ENCODE data around the gene R3HDM2.

The R3HDM2 gene

DNA sequence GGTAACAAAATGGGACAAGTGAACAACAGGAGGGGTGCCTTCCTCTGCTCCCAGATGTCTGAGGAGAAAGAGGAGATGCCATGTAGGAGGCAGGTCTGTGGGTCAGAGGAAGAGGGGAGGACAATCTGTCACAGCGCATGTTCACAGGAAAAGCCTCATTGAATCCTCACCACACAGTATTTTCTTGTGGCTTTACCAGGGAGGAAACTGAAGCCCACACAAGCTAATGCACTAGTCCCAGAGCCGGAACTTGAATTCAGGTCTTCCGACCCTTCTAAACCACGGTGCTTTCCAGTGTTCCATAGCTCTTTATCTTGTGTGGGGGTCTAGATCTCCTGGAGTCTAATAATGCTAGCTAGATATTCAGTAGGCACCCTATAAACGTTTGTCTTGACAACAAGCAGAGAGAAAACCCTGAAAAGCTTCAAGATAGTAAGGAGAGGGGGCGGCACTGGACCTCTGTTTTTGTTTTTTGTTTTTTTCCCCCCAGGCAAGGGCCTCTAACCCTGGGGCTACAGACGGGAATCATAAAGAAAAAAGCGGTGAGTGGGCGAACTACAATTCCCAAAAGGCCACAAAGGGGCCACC lies 201.7 kb downstream of the R3HDM2 start:
- peak overlapping the region; percentile 97 to 99 for H3K4me3 Mint-ChIP-seq
- peaks cover 9 to 21% of the 10 kb centered on the region in 2 donors for H3K27me3 Mint-ChIP-seq
- peak overlapping the region; percentile 98 for H3K27ac Mint-ChIP-seq
- no peak for DNase-seq
- peak; percentile 6 to 13 for ATAC-seq (replicated peaks)
- peaks cover 39% of the 10 kb centered on the region in 2 donors for H3K36me3 Mint-ChIP-seq
- peaks cover 57 to 93% of the 10 kb centered on the region in 2 donors for H3K4me1 Mint-ChIP-seq
- no peaks in the 10 kb centered on the region for H3K9me3 Mint-ChIP-seq

- Mint-ChIP-seq H3K4me3 (peak overlapping the region; percentile 41 to 65), H3K9me3 (no peaks in the 10 kb centered on the region), H3K27ac (peak overlapping the region; percentile 43), H3K27me3 (peaks cover 25 to 37% of the 10 kb centered on the region in 2 donors), H3K36me3 (peaks cover 24 to 25% of the 10 kb centered on the region in 2 donors), H3K4me1 (peaks cover 56 to 93% of the 10 kb centered on the region in 2 donors)
- DNase-seq: no peak
- no peak for ATAC-seq (replicated peaks)
Measured at GRCh38 chr12:57227315-57228115, 203.3 kb downstream of the R3HDM2 start.

- H3K27ac Mint-ChIP-seq: peak overlapping the region; percentile 42
- H3K36me3 Mint-ChIP-seq: peaks cover 16 to 17% of the 10 kb centered on the region in 2 donors
- ATAC-seq (replicated peaks): no peak
- H3K9me3 Mint-ChIP-seq: no peaks in the 10 kb centered on the region
- H3K27me3 Mint-ChIP-seq: peaks cover 33 to 45% of the 10 kb centered on the region in 2 donors
- peak overlapping the region; percentile 67 to 76 for H3K4me3 Mint-ChIP-seq
- DNase-seq: no peak
- H3K4me1 Mint-ChIP-seq: peaks cover 52 to 93% of the 10 kb centered on the region in 2 donors
Measured at GRCh38 chr12:57226588-57227314, 204.1 kb downstream of the R3HDM2 start.

DNA sequence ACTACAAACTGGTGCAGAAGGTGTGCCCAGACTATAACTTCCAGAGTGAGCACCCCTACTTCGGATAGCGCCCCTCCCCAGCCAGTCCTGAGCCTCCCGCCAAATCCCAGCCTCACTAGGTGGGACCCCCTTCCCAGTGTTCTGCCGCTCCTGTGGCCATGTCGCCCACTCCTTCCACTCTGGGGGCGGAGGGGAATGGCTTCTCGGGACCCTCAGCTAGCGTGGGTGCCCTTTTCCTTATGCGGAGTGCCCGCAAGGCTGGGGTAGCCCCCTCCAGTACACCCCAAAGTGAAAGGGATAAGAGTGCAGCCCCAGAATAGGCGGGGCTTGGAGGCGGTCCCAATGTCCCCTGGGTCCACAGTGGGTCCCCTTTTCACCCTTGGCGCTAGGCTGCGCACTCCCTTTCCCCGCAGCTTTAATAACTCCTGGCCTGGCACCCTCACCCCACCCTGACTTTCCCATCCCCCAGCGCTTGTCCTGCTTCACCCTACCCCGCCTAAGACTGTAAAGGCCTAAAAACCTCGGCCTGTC lies 205.1 kb downstream of the R3HDM2 start:
- Mint-ChIP-seq H3K9me3 (no peaks in the 10 kb centered on the region), H3K27me3 (peaks cover 43 to 54% of the 10 kb centered on the region in 2 donors), H3K4me3 (peak overlapping the region; percentile 41 to 59), H3K27ac (peak overlapping the region; percentile 79), H3K36me3 (peaks cover 10 to 12% of the 10 kb centered on the region in 2 donors), H3K4me1 (peaks cover 53 to 93% of the 10 kb centered on the region in 2 donors)
- no peak for ATAC-seq (replicated peaks)
- DNase-seq: no peak

DNA sequence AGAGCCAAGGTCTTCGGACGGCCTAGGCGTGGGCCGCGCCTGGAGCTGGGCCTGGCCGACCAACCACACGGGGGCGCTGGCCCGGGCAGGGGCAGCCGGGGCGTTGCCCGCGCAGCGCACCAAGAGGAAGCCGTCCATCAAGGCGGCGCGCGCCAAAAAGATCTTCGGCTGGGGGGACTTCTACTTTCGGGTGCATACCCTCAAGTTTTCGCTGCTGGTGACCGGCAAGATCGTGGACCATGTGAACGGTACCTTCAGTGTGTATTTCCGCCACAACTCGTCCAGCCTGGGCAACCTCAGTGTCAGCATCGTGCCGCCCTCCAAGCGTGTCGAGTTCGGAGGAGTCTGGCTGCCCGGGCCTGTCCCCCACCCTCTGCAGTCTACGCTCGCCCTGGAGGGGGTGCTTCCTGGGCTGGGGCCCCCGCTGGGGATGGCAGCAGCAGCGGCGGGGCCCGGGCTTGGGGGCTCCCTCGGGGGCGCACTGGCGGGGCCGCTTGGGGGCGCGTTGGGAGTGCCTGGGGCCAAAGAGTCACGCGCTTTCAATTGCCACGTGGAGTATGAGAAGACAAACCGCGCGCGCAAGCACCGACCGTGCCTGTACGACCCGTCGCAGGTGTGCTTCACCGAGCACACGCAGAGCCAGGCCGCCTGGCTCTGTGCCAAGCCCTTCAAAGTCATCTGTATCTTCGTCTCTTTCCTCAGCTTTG lies 205.7 kb downstream of the R3HDM2 start:
- no peaks in the 10 kb centered on the region for H3K9me3 Mint-ChIP-seq
- H3K4me3 Mint-ChIP-seq: peak overlapping the region; percentile 41 to 59
- H3K36me3 Mint-ChIP-seq: peaks cover 3 to 6% of the 10 kb centered on the region in 2 donors
- peaks cover 47 to 58% of the 10 kb centered on the region in 2 donors for H3K27me3 Mint-ChIP-seq
- ATAC-seq (replicated peaks) (peak; percentile 44 to 48), DNase-seq (no peak)
- H3K27ac Mint-ChIP-seq: peak overlapping the region; percentile 79
- peaks cover 50 to 90% of the 10 kb centered on the region in 2 donors for H3K4me1 Mint-ChIP-seq

- peaks cover 51 to 90% of the 10 kb centered on the region in 2 donors for H3K4me1 Mint-ChIP-seq
Measured at GRCh38 chr12:57224278-57224972, 206.4 kb downstream of the R3HDM2 start.

DNA sequence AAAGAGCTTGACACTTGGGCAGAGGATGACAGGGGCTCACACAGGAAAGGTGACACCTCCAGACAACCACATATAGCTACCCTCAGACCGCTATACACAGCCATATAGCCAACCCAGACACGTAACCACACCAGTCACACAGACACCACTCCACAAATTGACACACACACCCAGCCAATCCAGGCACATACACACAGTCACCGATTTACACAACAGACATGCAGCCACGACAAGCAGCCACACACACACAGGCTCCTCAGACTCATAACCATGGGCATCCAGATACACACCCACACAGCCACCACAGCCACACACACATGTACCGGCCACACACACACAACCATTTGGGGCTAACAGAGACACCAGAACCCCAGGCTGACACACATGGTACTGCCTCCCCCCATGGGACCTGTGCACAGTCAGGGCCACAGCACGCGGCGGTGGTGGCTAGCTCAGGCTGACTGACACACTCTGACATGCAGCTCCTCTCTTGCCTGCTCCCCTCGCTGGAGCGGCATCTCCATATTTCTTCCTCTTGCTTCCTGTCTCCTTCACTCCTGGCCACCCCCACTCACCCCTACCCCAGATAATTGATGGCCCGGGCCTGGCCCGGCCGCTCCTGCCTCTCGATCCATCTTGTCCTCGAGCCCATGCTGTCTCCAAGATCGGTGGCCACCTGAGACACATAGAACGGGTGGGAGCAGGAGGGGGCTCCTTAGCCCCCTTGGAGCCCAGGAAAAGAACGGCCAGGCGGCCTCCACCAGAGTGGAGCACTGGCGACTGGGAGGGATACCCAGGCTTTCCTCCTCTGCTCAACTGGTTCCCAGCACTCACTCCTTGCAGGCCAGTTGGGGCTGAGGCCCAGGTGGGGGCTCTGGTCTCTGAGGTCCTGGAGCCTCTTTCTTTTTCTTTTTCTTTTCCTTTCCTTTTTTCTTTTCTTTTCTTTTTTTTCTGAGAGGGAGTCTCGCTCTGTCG lies 207.4 kb downstream of the R3HDM2 start:
- Mint-ChIP-seq H3K4me3 (no peak overlapping the region), H3K4me1 (peaks cover 50 to 89% of the 10 kb centered on the region in 2 donors), H3K27me3 (peaks cover 63 to 74% of the 10 kb centered on the region in 2 donors), H3K9me3 (no peaks in the 10 kb centered on the region), H3K36me3 (no peaks in the 10 kb centered on the region), H3K27ac (no peak overlapping the region)
- DNase-seq (no peak), ATAC-seq (replicated peaks) (peak; percentile 47 to 48)

More at GRCh38 chr12:57224278-57224972, 206.4 kb downstream of the R3HDM2 start:
- no peaks in the 10 kb centered on the region for H3K36me3 Mint-ChIP-seq
- ATAC-seq (replicated peaks) (no peak), DNase-seq (no peak)
- H3K9me3 Mint-ChIP-seq: no peaks in the 10 kb centered on the region
- H3K27me3 Mint-ChIP-seq: peaks cover 54 to 64% of the 10 kb centered on the region in 2 donors
- peak overlapping the region in 1 of 2 donors; percentile 5 for H3K4me3 Mint-ChIP-seq
- H3K27ac Mint-ChIP-seq: no peak overlapping the region

- no peaks in the 10 kb centered on the region for H3K36me3 Mint-ChIP-seq
- ATAC-seq (replicated peaks): no peak
- H3K9me3 Mint-ChIP-seq: no peaks in the 10 kb centered on the region
- peaks cover 55 to 94% of the 10 kb centered on the region in 2 donors for H3K4me1 Mint-ChIP-seq
- DNase-seq: no peak
- no peak overlapping the region for H3K4me3 Mint-ChIP-seq
- H3K27me3 Mint-ChIP-seq: peaks cover 72 to 78% of the 10 kb centered on the region in 2 donors
- H3K27ac Mint-ChIP-seq: no peak overlapping the region
Measured at GRCh38 chr12:57222286-57223190, 208.3 kb downstream of the R3HDM2 start.

DNA sequence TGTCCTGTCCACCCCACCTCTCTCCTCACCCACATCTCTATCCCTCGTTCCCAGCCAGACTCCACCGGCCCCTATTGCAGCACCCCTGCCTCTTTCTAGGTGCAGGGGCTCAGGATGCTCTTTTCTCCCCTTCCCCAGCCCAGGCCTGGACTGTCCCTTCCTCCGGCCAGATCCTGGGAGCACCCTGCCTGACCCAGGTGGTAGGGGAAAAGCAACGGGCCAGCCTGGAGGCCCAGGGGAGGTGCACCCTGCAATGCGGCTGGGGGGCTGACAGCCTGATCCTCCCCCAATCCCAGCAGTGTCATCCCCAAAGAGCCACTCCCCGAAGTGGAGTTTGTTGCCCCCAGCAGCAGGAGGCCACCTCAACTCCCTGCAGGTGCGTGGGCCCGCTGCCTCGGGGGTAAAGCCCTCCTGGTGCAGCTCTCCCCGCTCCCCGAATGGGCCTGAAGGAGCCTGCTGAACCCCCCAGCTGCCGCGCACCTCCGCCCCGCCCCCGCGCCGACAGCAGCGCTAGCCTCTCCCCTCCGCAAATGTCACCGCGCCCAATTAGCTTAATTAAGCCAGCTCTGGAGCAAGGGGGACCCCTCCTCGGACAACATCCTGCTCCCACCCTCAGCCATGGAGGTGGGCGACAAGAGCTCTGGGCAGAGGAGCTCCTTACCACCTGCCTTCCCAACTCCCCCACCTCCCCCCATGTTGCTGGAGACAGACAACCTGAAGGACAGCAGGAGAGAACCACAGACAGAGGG lies 209.5 kb downstream of the R3HDM2 start:
- Mint-ChIP-seq H3K4me1 (peaks cover 54 to 90% of the 10 kb centered on the region in 2 donors), H3K27ac (no peak overlapping the region), H3K36me3 (no peaks in the 10 kb centered on the region), H3K27me3 (peaks cover 78 to 79% of the 10 kb centered on the region in 2 donors), H3K4me3 (no peak overlapping the region), H3K9me3 (no peaks in the 10 kb centered on the region)
- ATAC-seq (replicated peaks): no peak
- no peak for DNase-seq

- peaks cover 53 to 88% of the 10 kb centered on the region in 2 donors for H3K4me1 Mint-ChIP-seq
- no peaks in the 10 kb centered on the region for H3K9me3 Mint-ChIP-seq
- no peak overlapping the region for H3K27ac Mint-ChIP-seq
- H3K4me3 Mint-ChIP-seq: no peak overlapping the region
- H3K27me3 Mint-ChIP-seq: peaks cover 76 to 81% of the 10 kb centered on the region in 2 donors
- ATAC-seq (replicated peaks): no peak
- no peaks in the 10 kb centered on the region for H3K36me3 Mint-ChIP-seq
- no peak for DNase-seq
Measured at GRCh38 chr12:57220770-57221168, 210.1 kb downstream of the R3HDM2 start.
